COLO668 (cell line): ENCODE results near the gene THBS2.
"Not testable (repeated sequence)": the region's sequence is repeated elsewhere in the genome, so short reads cannot be mapped to it uniquely, and the experiment has no call there.

Source experiments
- DNase-seq: peaks from one replicate; lab custom pipeline; 2025; ENCODE audit not compliant: unreplicated experiment; lab: John Stamatoyannopoulos, UW

THBS2 gene

GRCh38 chr6:169232507-169232931, 21.1 kb downstream of the THBS2 start:
- no peak for DNase-seq

- no peak for DNase-seq
Measured at GRCh38 chr6:169231790-169232506, 21.7 kb downstream of the THBS2 start.

DNA sequence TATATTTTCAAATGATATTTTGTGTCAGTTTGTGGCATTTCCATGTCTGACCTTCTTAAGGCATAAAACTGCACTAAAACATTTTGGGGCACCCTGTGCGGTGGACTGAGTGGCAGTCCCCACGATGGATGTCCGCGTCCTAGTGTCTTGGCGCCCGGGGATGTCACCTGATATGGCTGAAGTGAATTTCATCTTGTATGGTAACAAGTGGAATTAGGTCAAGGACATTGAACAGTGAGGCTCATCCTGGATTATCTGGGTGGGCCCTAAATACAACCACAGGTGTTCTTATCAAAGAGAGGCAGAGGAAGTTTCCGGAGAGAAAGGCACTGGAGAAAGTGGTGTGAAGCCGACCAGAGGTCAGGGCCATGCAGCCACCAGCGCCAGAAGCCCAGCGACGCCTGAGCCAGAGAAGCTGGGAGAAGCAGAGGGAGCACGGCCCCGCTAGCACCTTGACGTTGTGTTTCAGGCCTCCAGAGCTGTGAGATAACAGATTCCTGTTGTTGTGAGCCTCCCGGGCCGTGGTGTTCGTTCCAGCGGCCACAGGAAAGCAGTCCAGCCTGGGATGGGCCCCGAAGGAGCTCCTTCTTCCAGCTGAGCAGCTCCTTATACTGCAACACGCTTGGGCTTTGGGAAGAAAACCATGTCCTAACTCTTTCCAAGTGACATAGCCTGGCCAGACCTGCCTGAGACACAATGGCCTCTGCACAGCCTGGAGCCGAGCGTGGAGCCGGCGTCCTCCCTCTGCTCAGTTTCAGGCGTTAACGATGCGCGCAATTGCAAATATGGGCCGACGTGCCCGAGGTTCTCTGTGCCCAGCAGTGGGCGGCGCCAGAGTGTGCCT, 22.5 kb downstream of the THBS2 start:
- DNase-seq: no peak

DNA sequence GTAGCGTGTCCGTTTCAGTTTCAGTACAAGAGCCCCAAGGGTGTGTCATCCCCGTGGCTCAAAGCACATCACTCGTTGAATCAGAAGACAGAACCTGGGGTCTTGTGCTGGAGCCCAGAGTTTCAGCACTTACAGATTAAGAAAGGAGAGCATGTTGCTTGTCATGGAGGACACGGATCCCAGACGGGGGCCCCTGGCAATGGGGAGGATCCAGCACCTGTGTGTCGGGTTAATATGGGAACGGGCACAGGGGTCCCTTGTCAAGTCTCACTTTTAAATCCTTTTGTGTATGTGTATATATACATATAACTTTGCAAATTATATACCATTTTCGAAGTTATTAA, 23.4 kb downstream of the THBS2 start:
- DNase-seq: no peak

GRCh38 chr6:169229615-169230321, 23.9 kb downstream of the THBS2 start:
- no peak for DNase-seq

DNA sequence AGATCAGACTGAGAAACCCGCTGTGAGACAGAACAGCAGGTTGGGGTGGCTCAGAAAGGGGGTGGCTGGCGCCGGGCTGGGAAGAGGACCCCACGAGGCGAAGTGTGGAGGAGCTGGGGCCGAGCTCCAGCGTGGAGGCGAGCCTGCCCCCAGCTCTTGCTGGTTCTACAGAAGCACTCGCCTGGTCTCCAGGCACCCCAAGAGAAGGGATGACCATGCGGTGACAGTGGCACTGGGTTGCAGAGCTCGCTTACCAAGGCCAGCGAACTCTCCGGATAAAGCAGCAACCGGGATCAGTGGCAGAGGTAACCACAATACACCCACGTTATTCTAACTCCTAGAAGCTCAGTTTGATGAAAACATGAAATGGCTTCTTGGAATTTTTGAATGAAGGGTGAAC, 26.5 kb downstream of the THBS2 start:
- no peak for DNase-seq

DNA sequence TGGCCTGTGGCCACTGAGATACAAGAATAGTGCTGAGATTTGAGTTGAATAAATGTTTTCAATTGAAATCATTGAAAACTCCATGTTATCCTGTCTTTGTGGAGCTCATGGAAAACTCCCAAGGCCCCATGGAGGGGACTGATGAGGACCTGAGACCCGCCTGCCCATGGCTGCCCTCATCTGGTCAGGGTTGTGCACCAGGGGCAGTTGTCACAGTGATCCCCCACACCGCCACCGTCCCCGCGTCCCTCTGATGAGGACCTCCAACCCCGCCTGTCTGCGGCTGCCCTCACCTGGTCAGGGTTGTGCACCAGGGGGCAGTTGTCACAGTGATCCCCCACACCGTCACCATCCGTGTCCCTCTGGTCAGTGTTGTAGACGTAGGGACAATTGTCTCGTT, 27.8 kb downstream of the THBS2 start:
- no peak for DNase-seq

GRCh38 chr6:169225131-169225576, 28.5 kb downstream of the THBS2 start:
- no peak for DNase-seq

DNA sequence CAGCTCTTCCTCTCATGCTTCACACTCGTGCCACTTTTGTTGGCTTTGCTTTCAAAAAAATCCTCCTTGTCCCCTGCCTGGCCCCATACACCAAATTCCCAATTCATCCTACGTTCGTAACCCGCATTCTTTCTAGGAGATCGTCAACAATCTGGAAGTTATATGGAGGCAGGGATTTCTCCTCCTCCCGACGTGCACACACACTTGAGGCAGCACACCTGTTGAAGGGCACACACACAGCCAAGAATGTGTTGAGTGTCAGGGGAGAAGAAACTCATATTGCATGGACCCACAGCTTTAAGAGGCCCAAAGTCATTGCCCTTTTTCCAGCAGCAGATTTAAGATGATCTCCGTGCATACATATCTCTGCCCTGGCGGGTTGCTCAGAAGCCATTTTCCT, 28.9 kb downstream of the THBS2 start:
- DNase-seq: no peak

DNA sequence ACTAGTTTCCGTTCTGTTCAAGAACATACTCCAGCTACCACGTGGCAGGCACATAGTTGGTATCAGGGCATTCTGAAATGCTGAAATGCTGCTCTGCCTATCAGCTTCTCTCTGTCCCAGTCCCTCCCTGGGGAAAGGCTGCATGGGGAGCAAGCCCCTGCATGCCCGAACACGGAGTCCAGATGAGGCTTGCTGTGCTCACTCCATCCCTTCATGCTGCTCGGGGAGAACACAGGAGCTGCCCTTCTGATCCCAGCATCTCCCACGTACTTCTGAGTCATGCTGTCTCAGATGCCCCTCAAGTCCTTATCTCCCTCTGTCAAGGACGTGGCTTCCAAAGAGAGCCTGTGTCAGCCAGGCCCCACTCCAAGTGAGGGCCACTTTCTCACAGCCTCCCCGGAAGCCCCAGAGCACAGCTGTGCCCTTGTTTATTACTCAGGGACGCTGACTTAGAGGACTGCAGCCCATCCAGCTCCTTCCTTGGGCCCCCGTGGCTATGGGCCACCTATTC, 29.4 kb downstream of the THBS2 start:
- no peak for DNase-seq

GRCh38 chr6:169223006-169223405, 30.6 kb downstream of the THBS2 start:
- no peak for DNase-seq

DNA sequence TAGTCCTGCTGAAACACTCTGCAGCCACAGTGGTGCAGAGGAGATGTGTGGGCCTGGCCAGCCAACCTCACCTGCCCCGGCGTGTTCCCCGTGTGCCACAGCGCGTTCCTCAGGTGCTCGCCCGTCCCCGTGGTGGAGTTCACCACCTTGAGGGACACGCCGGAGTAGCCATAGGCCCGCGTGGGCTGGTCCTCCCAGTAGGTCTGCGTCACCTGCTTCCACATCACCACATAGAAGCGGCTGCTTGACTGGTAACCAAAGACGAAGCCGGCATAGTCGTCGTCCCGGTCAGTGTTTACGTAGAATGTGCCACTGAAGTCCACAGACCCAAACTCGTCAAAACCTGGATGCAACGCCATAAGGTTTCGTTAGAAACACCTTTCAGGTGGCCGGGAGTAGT, 31.5 kb downstream of the THBS2 start:
- DNase-seq: no peak

DNA sequence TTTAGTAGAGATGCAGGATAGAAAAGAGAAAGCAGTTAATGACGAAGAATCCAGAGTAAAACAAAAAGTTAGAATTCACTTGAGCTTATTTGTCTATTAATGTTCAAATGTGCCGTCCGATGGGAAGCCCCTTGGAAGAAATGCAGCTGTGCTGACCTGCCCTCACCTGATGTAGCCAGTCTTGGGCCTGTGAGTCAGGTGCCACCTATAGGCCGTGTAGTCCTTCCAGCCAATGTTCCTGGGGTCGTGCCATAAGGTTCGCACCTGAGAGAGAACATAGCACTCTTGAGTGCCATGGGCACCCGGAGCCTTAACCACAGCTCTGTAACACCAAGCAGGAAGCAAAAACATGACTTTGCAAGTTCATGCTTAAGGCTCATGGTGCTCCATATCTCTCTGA, 32.4 kb downstream of the THBS2 start:
- DNase-seq: no peak

DNA sequence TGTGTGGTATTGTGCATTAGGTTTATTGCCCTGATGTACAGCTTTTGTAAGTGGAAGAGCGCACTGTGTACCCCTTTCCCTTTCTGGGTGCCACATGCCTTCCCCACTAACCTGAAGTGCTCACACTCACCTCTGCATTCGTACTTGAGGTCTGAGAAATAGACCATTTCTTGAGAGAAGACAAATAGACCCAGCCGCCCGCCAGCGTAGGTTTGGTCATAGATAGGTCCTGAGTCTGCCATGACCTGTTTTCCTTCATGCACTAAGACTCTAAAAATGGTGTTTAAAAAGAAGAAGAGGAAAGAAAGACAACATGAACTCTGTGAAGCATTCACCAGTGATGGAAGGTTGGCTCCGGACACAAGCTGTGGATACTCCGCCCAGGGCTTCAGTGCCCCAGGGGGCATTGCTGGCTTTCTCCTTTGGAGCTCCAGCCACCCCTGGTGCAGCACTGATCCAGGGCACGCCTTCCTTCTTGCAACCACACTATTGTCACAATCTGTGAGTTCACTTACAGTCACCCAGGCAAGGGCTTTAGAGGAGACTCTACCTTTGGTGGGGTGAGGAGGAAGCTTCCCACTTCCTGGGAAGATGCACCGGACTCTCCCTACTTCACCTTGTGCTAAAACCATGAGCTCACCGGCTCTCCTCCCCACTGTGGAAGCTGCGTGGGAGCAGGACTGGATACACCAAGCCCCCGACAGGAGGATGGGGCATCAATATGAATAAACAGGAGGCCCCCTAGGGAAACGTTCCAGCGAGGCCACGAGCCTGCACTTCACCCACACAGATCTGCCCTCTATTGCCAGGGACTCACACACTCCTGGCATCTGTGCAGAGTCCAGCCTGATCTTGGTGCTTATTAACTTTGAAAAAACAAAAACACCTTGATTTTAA, 33.3 kb downstream of the THBS2 start:
- no peak for DNase-seq

- DNase-seq: no peak
Measured at GRCh38 chr6:169217972-169218371, 35.7 kb downstream of the THBS2 start.

DNA sequence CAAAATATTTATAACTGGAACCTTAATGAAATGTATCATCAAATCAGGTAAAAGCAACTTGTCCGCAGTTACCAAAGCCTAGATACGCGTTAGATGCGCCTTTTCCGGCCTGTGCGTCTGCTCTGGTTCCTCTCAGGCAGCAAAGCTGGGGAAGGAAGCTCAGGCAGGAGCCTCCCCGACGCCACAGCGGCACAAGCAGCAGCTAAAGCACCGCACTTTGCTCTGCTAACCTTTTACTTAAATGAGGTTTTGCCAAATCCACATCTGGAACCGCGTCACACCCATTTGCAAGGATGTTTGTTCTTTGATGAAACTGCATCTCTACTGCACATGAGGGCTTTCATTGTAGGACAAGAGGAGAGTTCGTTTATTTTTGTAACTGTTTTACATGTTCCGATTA, 36.8 kb downstream of the THBS2 start:
- no peak for DNase-seq

DNA sequence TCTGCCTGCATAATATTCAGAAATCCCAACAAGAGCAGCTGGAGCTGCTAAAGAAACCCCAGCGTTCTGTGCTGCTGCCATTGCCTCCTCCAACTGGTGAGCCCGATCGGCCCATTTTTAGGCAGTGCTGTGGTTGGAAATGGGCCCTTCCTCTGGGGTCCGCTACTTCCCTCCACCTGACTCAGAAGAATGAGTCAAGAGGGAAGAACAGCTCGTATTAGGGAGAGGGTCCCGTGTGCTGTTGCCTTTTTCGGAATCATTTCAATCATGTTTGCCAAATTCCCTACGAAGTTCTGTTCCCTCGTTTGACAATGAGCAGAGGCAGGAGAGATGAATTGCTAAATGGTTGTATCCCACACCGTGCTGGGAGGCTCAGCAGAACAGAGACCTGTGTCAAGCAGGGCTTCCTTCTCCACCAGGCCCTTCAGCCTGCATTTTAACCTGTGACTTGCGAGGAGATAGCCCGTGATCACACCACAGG, 38.4 kb downstream of the THBS2 start:
- no peak for DNase-seq

GRCh38 chr6:169214789-169215188, 38.9 kb downstream of the THBS2 start:
- not testable (repeated sequence) for DNase-seq

DNA sequence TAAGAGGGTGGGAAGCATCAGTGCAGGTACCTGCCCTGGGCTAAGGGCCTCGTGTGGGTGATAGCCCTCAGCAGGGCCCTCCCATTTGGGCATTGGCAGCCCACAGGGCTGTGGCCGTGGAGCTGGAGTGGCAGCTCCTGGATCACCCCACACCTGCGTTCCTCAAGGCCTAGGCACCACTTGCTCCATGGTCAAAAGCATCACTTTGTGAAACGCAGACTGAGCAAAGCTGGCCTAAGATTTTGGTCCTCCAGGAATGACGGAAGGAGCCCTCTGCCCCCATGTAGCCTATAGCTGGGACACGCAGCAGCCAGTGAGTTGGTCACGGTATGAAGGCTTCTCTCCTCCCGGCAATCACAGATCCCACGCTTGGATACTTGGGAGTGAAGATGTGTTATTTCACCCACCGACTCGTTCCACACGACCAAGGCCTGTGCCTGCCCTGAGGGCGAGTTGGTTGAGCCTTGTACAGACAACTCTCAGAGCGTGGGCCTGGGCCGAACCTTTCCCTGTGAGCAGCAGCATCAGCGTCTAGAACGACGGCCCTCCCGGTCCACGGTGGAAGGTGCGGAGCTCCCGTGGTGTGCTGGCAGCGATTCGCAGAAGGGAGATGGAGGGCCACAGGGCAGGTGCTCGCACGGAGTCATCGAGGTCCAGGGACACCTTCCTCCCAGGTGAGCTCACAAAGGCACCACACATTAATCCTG, 39.7 kb downstream of the THBS2 start:
- DNase-seq: no peak
